Cortex of kidney (tissue), 1 donor: Measurements from ENCODE around the gene NYAP1.
"Not testable (repeated sequence)": the region's sequence is repeated elsewhere in the genome, so short reads cannot be mapped to it uniquely, and the experiment has no call there.

Experiments
- DNase-seq: peaks from one replicate; lab custom pipeline; 2025; lab: John Stamatoyannopoulos, UW

NYAP1 gene

GRCh38 chr7:100483090-100483721 lies 521 bp upstream of the NYAP1 start:
- no peak for DNase-seq

GRCh38 chr7:100484673-100485045 lies 932 bp downstream of the NYAP1 start:
- no peak for DNase-seq

GRCh38 chr7:100485471-100485876 lies 1.7 kb downstream of the NYAP1 start:
- no peak for DNase-seq

- DNase-seq, result no peak
Observed at GRCh38 chr7:100486111-100486636, 2.4 kb downstream of the NYAP1 start.

GRCh38 chr7:100486753-100487446 lies 3.2 kb downstream of the NYAP1 start:
- DNase-seq, result no peak

- no peak for DNase-seq
Observed at GRCh38 chr7:100488333-100489095, 4.8 kb downstream of the NYAP1 start.

GRCh38 chr7:100489121-100489520 lies 5.4 kb downstream of the NYAP1 start:
- no peak for DNase-seq

- no peak for DNase-seq
Observed at GRCh38 chr7:100489824-100490223, 6.1 kb downstream of the NYAP1 start.

GRCh38 chr7:100490483-100491191 lies 6.9 kb downstream of the NYAP1 start:
- no peak for DNase-seq

GRCh38 chr7:100491192-100491578 lies 7.5 kb downstream of the NYAP1 start:
- DNase-seq, result no peak

GRCh38 chr7:100492738-100493475 lies 9.2 kb downstream of the NYAP1 start:
- DNase-seq, result no peak

- no peak for DNase-seq
Observed at GRCh38 chr7:100493476-100494264, 9.9 kb downstream of the NYAP1 start.

- DNase-seq, result no peak
Observed at GRCh38 chr7:100496509-100496908, 12.8 kb downstream of the NYAP1 start.

GRCh38 chr7:100500743-100501142 lies 17.0 kb downstream of the NYAP1 start:
- DNase-seq, result not testable (repeated sequence)

GRCh38 chr7:100504031-100504430 lies 20.3 kb downstream of the NYAP1 start:
- not testable (repeated sequence) for DNase-seq

- DNase-seq, result no peak
Observed at GRCh38 chr7:100504887-100505611, 21.3 kb downstream of the NYAP1 start.

- no peak for DNase-seq
Observed at GRCh38 chr7:100506356-100506923, 22.7 kb downstream of the NYAP1 start.

GRCh38 chr7:100509231-100509630 lies 25.5 kb downstream of the NYAP1 start:
- DNase-seq, result no peak

- DNase-seq, result no peak
Observed at GRCh38 chr7:100510437-100511239, 26.9 kb downstream of the NYAP1 start.
